Esophagus muscularis mucosa (tissue), 4 donors: Measurements from ENCODE around the gene CD34. TPM values are rescaled to one million over a fixed set of nuclear protein-coding genes. Genes with fewer than 3 reads are reported as not detected.

Source experiments
- DNase-seq: peaks from one replicate; pipeline ENCODE4 v3.0.0-alpha.2; 2017; ENCODE audit errors: extremely low spot score
- H3K27ac ChIP-seq, 4 donors: fragments of 200-600 bp; sonication (generic); replicated peaks in 1 of 4; 1 replicate in 3 of 4; 2 replicates in 1 of 4; pipeline ENCODE4 v1.5.1; 2016 to 2019; ENCODE audit warnings: mild to moderate bottlenecking in 1 of 4
- H3K27me3 ChIP-seq, 4 donors: fragments of 200-600 bp; sonication (generic); one replicate each; pipeline versions ENCODE4 v1.5.1 to v1.6.0; 2016 to 2019
- H3K36me3 ChIP-seq, 4 donors: fragments of 200-600 bp; sonication (generic); one replicate each; pipeline ENCODE4 v1.5.1; 2016 to 2019
- H3K4me1 ChIP-seq, 4 donors: fragments of 200-600 bp; sonication (generic); one replicate each; pipeline ENCODE4 v1.5.1; 2016 to 2019
- H3K4me3 ChIP-seq, 4 donors: fragments of 200-600 bp; sonication (generic); 1 replicate in 2 of 4; 2 replicates in 2 of 4; pipeline ENCODE4 v1.5.1; 2016 to 2019; ENCODE audit warnings: mild to moderate bottlenecking in 4 of 4, moderate library complexity in 1 of 4
- H3K9me3 ChIP-seq, 4 donors: fragments of 200-600 bp; sonication (generic); 1 replicate in 3 of 4; 2 replicates in 1 of 4; pipeline ENCODE4 v1.5.1; 2016 to 2019
- EP300 ChIP-seq: sonication (generic); formaldehyde crosslinking; IDR thresholded peaks from one replicate; pipeline ENCODE4 v1.6.1; 2017; ENCODE audit warnings: antibody characterized with exemption
- POLR2A ChIP-seq: fragments of 450-650 bp; IDR thresholded peaks from one replicate; pipeline ENCODE4 v1.6.1; 2017; ENCODE audit warnings: antibody characterized with exemption, moderate library complexity, mild to moderate bottlenecking, low read depth
- POLR2AphosphoS5 ChIP-seq, 2 donors: sonication (generic); formaldehyde crosslinking; IDR thresholded peaks; one replicate each; pipeline ENCODE4 v1.6.1; 2017; ENCODE audit warnings: antibody characterized with exemption in 2 of 2
- whole genome bisulfite sequencing: methylation state at CpG from one replicate; pipeline ENCODE4 v1.1.5; 2018; 5-methylcytosine and 5-hydroxymethylcytosine counted together
- intact Hi-C: fragments of 100-400 bp; cut with DNase I; formaldehyde crosslinking; loops from one replicate; pipeline ENCODE4 v1.15.1; 2023
- total RNA-seq, 4 donors: library from RNA; depleted of rRNA; stranded (reverse); fragments of >200 nt; gene quantifications; one replicate each; pipeline versions ENCODE4 v1.1.0 to v1.2.1, GENCODE V29; 2016
- TF ChIP-seq, protein P1 (sequence below), 3 experiments: fragments of 200-600 bp in 2 of 3; fragments of 450-650 bp in 1 of 3; sonication (generic) in 2 of 3; IDR thresholded peaks; one replicate each; pipeline ENCODE4 v1.5.1; 2017 to 2019; ENCODE audit warnings: antibody characterized with exemption in 3 of 3, mild to moderate bottlenecking in 2 of 3, moderate library complexity in 1 of 3

Gene CD34
- total RNA-seq, 4 donors from 2014 or later = 70.2 to 136 (median 93.3) TPM

DNA sequence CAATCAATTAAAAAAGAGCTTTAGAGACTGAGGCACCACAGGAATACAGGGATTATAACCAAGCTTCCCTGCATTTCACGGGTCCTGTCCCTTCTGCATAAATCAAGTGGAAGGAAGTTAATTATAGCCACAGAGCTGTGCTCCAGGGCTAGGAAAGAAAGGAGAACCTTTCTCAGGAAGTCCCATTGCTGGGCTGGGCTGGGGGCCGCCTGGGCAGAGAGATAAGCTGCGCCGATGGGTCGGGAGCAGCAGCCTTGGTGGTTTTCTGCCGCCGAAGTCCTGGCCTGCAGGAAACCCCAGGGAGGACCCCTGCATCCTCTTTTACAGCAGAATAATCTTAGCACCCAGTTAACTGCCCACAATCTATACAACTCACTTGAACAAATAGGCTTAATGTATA is 12.6 kb upstream of the CD34 start:
- Histone ChIP-seq H3K27ac (peak overlapping the region in 3 of 4 donors; percentile 30 to 70 (median 51)), H3K4me3 (no peak overlapping the region), H3K27me3 (no peaks in the 10 kb centered on the region), H3K4me1 (peaks cover 54 to 67% (median 62%) of the 10 kb centered on the region in 4 donors), H3K36me3 (no peaks in the 10 kb centered on the region), H3K9me3 (no peaks in the 10 kb centered on the region)
- DNase-seq = peak; percentile 72
- TF ChIP-seq, protein P1, sequence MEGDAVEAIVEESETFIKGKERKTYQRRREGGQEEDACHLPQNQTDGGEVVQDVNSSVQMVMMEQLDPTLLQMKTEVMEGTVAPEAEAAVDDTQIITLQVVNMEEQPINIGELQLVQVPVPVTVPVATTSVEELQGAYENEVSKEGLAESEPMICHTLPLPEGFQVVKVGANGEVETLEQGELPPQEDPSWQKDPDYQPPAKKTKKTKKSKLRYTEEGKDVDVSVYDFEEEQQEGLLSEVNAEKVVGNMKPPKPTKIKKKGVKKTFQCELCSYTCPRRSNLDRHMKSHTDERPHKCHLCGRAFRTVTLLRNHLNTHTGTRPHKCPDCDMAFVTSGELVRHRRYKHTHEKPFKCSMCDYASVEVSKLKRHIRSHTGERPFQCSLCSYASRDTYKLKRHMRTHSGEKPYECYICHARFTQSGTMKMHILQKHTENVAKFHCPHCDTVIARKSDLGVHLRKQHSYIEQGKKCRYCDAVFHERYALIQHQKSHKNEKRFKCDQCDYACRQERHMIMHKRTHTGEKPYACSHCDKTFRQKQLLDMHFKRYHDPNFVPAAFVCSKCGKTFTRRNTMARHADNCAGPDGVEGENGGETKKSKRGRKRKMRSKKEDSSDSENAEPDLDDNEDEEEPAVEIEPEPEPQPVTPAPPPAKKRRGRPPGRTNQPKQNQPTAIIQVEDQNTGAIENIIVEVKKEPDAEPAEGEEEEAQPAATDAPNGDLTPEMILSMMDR (IDR thresholded peaks at IDR 0.05) = no peak
- no peak for TF ChIP-seq EP300
- no peak for TF ChIP-seq POLR2AphosphoS5 (IDR thresholded peaks at IDR 0.05)
- TF ChIP-seq POLR2A = no peak
- intact Hi-C loops = loop anchor here (5.0 kb wide), 1 partner anchor 34 kb away; no protein-coding TSS in a partner anchor
- WGBS = no CpG with 5 or more reads among the region's 7 CpGs

DNA sequence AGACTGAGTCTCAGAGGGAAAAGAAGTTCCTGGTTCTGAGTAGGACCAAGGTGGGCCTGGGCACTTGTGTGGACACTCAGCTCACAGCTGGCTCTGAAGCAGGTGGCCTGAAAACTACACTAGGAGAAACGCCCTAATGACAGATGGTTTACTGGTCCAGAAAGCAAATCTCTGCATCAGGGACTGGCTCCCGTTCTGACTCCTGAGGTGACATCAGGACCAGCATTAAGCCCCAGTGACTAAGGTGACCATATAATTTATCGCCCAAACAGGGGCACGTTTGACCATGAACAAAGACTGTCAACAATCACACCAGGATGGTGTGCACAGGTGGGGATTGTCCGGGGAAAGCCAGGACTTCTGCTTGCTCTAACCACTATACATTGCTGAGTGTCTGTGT is 12.2 kb upstream of the CD34 start:
- Histone ChIP-seq H3K9me3 (no peaks in the 10 kb centered on the region), H3K27ac (peak overlapping the region; percentile 33 to 70 (median 58)), H3K4me1 (peaks cover 57 to 72% (median 64%) of the 10 kb centered on the region in 4 donors), H3K36me3 (no peaks in the 10 kb centered on the region), H3K27me3 (no peaks in the 10 kb centered on the region), H3K4me3 (no peak overlapping the region)
- TF ChIP-seq EP300 (no peak), POLR2A (no peak), POLR2AphosphoS5 (IDR thresholded peaks at IDR 0.05) (no peak)
- TF ChIP-seq, protein P1 (IDR thresholded peaks at IDR 0.05) = no peak
- intact Hi-C loops = loop anchor here (5.0 kb wide), 1 partner anchor 34 kb away; no protein-coding TSS in a partner anchor
- WGBS = 66% methylated on average over 4 of the region's 5 CpGs
- DNase-seq = peak; percentile 80

DNA sequence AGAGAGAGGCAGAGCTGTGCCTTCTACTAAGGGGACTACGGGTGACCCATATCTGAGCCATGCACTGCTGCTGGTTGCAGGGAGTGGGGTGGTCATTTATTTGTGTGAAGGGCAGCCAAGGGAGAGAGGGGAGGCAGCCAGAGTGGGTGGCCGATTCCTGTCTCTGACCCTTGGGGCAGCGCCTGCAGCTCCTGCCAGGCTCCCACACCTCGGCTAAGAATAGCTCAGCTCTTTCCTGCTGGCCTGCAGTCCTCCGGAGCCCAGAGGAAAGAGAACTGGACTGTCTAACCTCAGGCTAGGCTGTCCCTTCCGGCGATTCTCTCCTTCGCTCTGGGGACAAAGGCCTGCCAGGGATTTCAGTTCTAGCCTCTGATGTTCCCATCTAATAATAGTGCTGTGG is 11.6 kb upstream of the CD34 start:
- Histone ChIP-seq H3K4me1 (peaks cover 63 to 77% (median 67%) of the 10 kb centered on the region in 4 donors), H3K27ac (peak overlapping the region; percentile 33 to 70 (median 58)), H3K36me3 (no peaks in the 10 kb centered on the region), H3K4me3 (no peak overlapping the region), H3K27me3 (no peaks in the 10 kb centered on the region), H3K9me3 (no peaks in the 10 kb centered on the region)
- WGBS = 63% methylated on average over 1 of the region's 8 CpGs
- TF ChIP-seq, protein P1 (IDR thresholded peaks at IDR 0.05) = no peak
- TF ChIP-seq POLR2AphosphoS5 (IDR thresholded peaks at IDR 0.05) (no peak), EP300 (no peak), POLR2A (no peak)
- DNase-seq = peak; percentile 85
- intact Hi-C loops = loop anchor here (5.0 kb wide), 1 partner anchor 35 kb away; no protein-coding TSS in a partner anchor

DNA sequence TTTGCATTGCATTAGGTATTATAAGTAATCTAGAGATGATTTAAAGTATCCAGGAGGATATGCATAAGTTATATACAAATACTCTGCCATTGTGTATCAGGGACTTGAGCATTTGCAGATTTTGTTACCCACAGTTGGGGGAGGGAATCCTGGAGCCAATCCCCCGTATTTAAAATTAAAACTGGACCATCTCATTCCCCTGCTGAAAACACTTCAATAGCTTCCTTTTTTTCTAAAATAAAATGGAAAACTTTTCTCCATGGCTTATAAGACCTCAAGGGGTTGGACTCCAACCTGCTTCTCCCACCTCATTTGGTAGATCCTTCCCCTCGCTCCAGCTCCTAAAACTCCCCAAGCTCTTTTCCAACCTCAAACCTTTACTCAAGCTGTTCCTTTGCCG is 10.4 kb upstream of the CD34 start:
- WGBS = 85% methylated on average over 3 of the region's 3 CpGs
- no peak overlapping the region for H3K27ac ChIP-seq
- peaks cover 63 to 79% (median 68%) of the 10 kb centered on the region in 4 donors for H3K4me1 ChIP-seq

More for the DNA sequence above, 10.4 kb upstream of the CD34 start:
- Histone ChIP-seq H3K27me3 (no peaks in the 10 kb centered on the region), H3K4me3 (no peak overlapping the region), H3K9me3 (no peaks in the 10 kb centered on the region), H3K36me3 (no peaks in the 10 kb centered on the region)
- DNase-seq = no peak
- intact Hi-C loops = loop anchor here (5.0 kb wide), 1 partner anchor 36 kb away; no protein-coding TSS in a partner anchor
- TF ChIP-seq, protein P1 (IDR thresholded peaks at IDR 0.05) = no peak
- TF ChIP-seq POLR2A = no peak
